ENCODE results near the gene SYK.
A peak's percentile ranks its signal among the peaks of the same experiment; 100 is the strongest.

The SYK gene

GRCh38 chr9:90853945-90854344, 52.3 kb downstream of the SYK start:
- DNase-seq, result no peak

GRCh38 chr9:90854637-90855175, 53.1 kb downstream of the SYK start:
- DNase-seq, result no peak

- DNase-seq, result no peak
Observed at GRCh38 chr9:90855208-90855902, 53.7 kb downstream of the SYK start.

DNA sequence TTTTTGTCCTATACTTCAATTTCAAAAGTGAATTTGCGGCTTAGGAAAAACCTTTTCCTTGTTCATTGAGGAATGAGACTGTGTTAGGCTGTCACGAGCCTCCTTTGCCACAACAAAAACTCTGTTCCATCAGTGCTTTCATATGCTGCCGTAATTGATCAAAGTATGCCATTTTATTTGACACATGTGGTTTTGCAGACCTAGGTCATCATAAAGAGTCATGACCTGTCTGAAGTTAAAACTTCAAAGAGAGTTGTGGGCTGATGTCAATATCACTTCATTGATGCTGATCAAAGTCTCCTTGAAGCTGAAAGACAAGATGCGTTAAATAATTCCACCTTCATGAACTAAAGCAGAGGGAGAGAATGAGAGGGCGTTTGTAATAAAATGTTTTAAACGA, 55.5 kb downstream of the SYK start:
- DNase-seq, result no peak

GRCh38 chr9:90857855-90858254, 56.2 kb downstream of the SYK start:
- DNase-seq, result no peak

- DNase-seq, result no peak
Observed at GRCh38 chr9:90858457-90858901, 56.9 kb downstream of the SYK start.

DNA sequence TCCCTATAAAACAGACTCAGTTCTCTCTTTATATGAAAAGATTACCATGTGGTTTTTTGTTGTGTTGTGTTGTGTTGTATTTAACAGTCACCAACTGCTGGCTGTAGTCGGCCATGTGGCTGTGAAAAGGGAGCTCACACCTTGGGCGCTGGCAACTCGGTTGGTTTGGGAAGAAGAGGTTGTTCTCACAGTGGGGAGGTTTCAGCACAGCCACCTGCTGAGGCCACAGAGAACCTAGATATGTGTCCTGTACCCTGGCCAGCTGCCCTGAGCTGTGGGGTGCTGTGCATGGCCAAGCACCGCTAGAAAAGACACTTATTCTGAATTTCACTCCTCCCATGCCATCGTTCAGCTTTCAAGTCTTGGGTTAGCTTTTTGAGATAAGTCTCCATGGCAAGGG, 58.8 kb downstream of the SYK start:
- no peak for DNase-seq

- DNase-seq, result peak; percentile 82 to 89 (median 89)
Observed at GRCh38 chr9:90860826-90861225, 59.2 kb downstream of the SYK start.

- DNase-seq, result no peak
Observed at GRCh38 chr9:90861380-90861779, 59.8 kb downstream of the SYK start.

- no peak for DNase-seq
Observed at GRCh38 chr9:90861826-90862740, 60.5 kb downstream of the SYK start.

- no peak for DNase-seq
Observed at GRCh38 chr9:90864779-90865178, 63.2 kb downstream of the SYK start.

DNA sequence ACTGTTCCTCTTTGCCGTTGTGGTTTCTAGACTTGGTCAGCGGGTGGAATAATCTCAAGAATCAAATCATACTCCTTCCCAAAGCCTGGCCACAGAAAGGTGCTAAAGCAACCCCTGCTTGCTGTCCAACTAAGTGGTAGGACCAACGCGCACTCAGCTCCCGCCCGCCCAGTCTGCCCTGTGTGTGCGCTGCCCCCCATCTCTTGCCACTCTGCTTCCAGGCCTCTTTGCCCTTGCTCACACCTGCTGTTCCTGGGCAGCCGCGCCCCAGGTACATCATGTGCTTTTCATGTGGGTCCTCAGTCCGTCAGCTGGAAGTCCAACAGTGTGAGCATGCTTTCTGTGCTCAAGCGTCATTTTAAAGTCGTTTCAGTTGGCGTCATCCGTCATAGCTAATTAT, 65.5 kb downstream of the SYK start:
- DNase-seq, result no peak

DNA sequence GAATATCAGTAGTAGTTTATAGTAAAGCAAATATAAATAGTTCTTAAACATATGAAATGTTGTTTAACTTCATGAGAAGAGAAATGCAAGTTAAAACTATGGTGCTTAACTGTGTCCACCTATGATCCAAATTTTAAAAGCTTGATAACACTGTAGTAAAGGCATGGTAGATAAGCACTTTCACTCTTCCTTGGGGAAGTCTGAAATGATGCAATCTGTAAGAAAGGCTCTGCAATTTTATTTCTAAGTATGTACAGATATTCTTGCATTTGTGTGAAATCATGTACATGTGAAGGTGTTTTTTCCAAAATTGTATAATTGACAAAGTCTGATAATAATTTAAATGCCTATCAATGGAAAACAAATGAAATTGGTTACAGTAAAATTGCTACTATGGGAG, 66.9 kb downstream of the SYK start:
- DNase-seq, result peak; percentile 54 to 77 (median 72)

DNA sequence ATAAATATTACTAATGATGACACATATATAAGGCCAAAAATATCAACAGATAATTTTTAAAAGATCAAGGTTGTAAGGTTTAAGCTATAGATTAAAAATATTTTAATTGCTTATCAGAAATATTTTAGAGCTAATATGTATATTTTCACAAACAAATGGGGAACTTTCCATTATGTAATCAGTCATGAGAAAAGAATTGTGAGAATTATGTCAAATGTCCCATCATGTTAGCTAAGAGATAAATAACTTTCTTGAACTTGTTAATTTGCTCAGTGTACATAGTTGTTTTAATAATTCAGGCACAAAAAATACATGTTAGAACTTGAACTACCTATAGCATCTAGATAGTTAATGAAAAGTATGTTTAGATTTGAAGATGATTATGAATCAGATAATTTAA, 67.7 kb downstream of the SYK start:
- DNase-seq, result peak; percentile 23 to 79 (median 71)

DNA sequence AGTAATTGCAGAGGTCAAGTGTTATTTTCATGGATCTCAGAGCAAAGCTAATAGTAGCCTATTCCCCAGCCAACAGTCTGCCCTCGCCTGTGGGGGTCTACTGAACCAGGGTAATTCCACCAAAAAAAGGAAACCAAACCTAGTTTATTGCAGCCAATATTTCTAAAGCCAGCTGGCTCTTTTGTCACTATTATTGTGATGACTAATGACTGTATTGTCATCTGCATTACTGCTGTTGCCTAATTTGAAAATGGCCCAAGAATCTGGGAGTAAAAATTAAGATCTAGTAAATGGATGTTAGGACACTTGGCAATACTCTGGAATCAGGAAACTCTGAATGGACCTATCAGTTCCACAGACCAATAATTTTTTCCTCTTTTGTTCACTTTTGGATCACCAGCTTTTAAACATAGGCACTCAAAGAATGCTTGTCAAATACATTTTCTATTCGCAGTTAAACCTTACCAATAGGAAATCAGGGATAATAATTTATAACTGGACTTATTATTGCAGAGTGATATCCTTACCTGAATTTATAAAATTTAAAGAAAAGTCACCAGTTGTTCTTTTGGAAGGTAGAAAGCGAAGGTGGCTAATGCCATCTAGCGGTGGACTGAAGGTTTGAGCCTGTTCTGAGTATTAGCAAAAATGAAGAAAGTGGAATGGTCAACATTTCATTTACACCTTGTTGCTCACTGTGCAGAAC, 69.2 kb downstream of the SYK start:
- peak; percentile 83 to 95 (median 95) for DNase-seq

GRCh38 chr9:90871327-90871935, 69.8 kb downstream of the SYK start:
- peak in 1 of 3 donors; percentile 12 for DNase-seq

GRCh38 chr9:90872835-90873294, 71.2 kb downstream of the SYK start:
- DNase-seq, result peak; percentile 34 to 41 (median 36)

GRCh38 chr9:90873422-90873821, 71.8 kb downstream of the SYK start:
- DNase-seq, result no peak

- DNase-seq, result no peak
Observed at GRCh38 chr9:90874194-90874593, 72.6 kb downstream of the SYK start.

GRCh38 chr9:90878562-90878961, 76.9 kb downstream of the SYK start:
- no peak for DNase-seq

DNA sequence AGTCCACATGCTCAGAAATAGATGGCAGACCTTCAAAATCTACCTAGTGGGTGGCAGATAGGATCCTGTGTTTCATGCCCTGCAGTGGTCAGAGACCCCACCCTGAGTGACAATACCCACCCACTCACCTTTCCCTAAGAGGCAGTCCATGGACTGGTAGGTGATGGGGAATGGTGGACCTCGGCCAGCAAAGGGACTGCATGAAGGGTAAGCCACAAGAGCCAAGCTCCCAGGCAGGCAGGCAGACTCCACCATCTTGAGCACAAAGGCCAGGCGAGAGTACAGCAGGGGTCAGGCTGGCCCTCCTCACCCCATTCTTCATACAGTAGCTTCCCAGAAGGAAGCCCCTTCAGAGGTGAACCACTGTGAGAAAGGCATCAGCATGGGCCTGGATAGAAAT, 78.4 kb downstream of the SYK start:
- no peak for DNase-seq

- no peak for DNase-seq
Observed at GRCh38 chr9:90880669-90881068, 79.0 kb downstream of the SYK start.

DNA sequence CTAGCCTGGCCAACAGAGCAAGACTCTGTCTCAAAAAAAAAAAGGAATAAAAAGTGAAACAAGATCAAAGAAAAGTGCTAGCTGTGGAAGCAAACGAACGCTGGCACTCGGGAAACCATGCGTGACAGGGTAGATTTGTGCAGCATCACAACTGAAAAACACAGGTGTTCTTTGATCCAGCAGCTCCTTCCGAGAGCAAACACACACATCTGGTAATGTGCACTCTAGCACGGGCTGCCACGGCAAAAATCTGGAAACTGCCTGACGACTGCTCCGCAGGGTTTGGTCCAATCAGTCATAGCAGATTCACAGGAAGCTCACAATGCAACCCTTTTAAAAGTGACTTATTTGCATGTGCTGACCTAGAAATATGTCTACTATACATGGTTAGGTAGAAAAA, 80.0 kb downstream of the SYK start:
- DNase-seq, result no peak
